Measurements from ENCODE around the gene PAPPA2.

Gene PAPPA2

DNA sequence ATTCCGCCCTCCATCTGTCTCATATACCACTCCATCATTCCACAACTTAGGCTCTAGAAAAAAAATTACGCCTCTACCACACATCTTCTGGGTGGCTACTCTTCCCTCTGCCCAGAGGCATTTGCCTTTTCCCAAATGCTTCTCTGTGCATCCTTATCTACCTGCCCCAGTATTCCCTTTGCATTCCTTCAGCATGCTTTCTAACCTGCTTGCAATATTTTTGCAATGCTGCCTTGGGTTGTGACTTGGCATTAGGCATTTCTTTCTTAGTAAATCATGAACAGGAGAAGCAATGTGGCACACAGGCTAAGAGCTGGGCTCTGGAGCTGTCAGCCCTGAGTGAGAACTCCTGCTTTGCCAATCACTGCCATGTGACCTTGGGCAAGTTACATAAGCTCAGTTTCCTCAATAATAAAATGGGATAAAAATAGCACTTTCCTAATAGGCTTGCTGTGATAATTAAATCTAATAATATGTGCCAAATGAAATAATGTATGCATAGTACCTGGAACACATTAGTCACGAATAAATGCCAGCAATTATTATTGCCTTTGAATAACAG is 425.6 kb downstream of the PAPPA2 start:
- TF ChIP-seq EZH2 (optimal IDR thresholded peaks at IDR 0.05; ENCODE audit: low read depth, low read length) (no peak), EZH2phosphoT487 (IDR thresholded peaks at IDR 0.05; ENCODE audit: low read length) (no peak)
- TF ChIP-seq, protein P1, sequence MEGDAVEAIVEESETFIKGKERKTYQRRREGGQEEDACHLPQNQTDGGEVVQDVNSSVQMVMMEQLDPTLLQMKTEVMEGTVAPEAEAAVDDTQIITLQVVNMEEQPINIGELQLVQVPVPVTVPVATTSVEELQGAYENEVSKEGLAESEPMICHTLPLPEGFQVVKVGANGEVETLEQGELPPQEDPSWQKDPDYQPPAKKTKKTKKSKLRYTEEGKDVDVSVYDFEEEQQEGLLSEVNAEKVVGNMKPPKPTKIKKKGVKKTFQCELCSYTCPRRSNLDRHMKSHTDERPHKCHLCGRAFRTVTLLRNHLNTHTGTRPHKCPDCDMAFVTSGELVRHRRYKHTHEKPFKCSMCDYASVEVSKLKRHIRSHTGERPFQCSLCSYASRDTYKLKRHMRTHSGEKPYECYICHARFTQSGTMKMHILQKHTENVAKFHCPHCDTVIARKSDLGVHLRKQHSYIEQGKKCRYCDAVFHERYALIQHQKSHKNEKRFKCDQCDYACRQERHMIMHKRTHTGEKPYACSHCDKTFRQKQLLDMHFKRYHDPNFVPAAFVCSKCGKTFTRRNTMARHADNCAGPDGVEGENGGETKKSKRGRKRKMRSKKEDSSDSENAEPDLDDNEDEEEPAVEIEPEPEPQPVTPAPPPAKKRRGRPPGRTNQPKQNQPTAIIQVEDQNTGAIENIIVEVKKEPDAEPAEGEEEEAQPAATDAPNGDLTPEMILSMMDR (IDR thresholded peaks at IDR 0.05; ENCODE audit: low read length) = no peak

GRCh38 chr1:176893625-176894352 is 430.8 kb downstream of the PAPPA2 start:
- H3K4me2 ChIP-seq (ENCODE audit: low read depth, low read length) = no peak overlapping the region
- no peak for DNase-seq
- no peak overlapping the region for H3K27ac ChIP-seq (ENCODE audit: low read length)
- no peak overlapping the region for H3K4me3 ChIP-seq (ENCODE audit: low read length)
- H2AFZ ChIP-seq (ENCODE audit: low read length) = no peak overlapping the region
- no peaks in the 10 kb centered on the region for H3F3A ChIP-seq (ENCODE audit: insufficient read depth, low read length)
- no peaks in the 10 kb centered on the region for H3K9me2 ChIP-seq (replicated peaks; ENCODE audit: insufficient read depth, low read length)
- no peaks in the 10 kb centered on the region for H3K9me3 ChIP-seq (replicated peaks; ENCODE audit: insufficient read depth, low read length)
- H3K9ac ChIP-seq (ENCODE audit: low read length) = no peak overlapping the region
- H3K79me2 ChIP-seq (ENCODE audit: low read length) = no peaks in the 10 kb centered on the region
- H4K20me1 ChIP-seq (ENCODE audit: insufficient read depth, low read length) = no peaks in the 10 kb centered on the region
- TF ChIP-seq, protein P1 (IDR thresholded peaks at IDR 0.05; ENCODE audit: low read length) = no peak
- no peak for TF ChIP-seq EZH2 (optimal IDR thresholded peaks at IDR 0.05; ENCODE audit: low read depth, low read length)
- no peak for TF ChIP-seq EZH2phosphoT487 (IDR thresholded peaks at IDR 0.05; ENCODE audit: low read length)
- no peaks in the 10 kb centered on the region for H3K27me3 ChIP-seq (replicated peaks; ENCODE audit: insufficient read depth, low read length)
- no peaks in the 10 kb centered on the region for H3K36me3 ChIP-seq (replicated peaks; ENCODE audit: insufficient read depth, low read length)
- H3K4me1 ChIP-seq (ENCODE audit: low read length) = 0 out of 2 replicates have a peak, but pooled peaks cover 5% of the 10 kb centered on the region

More for the DNA sequence above, 425.6 kb downstream of the PAPPA2 start:
- H3K4me1 ChIP-seq (ENCODE audit: low read length) = no peaks in the 10 kb centered on the region
- H3F3A ChIP-seq (ENCODE audit: insufficient read depth, low read length) = no peaks in the 10 kb centered on the region
- no peaks in the 10 kb centered on the region for H3K9me2 ChIP-seq (replicated peaks; ENCODE audit: insufficient read depth, low read length)
- no peak for DNase-seq
- no peak overlapping the region for H3K27ac ChIP-seq (ENCODE audit: low read length)
- H3K4me3 ChIP-seq (ENCODE audit: low read length) = no peak overlapping the region
- H4K20me1 ChIP-seq (ENCODE audit: insufficient read depth, low read length) = no peaks in the 10 kb centered on the region
- no peaks in the 10 kb centered on the region for H3K79me2 ChIP-seq (ENCODE audit: low read length)
- no peaks in the 10 kb centered on the region for H3K36me3 ChIP-seq (replicated peaks; ENCODE audit: insufficient read depth, low read length)
- no peak overlapping the region for H3K9ac ChIP-seq (ENCODE audit: low read length)
- no peak overlapping the region for H2AFZ ChIP-seq (ENCODE audit: low read length)
- H3K4me2 ChIP-seq (ENCODE audit: low read depth, low read length) = no peak overlapping the region
- no peaks in the 10 kb centered on the region for H3K27me3 ChIP-seq (replicated peaks; ENCODE audit: insufficient read depth, low read length)
- H3K9me3 ChIP-seq (replicated peaks; ENCODE audit: insufficient read depth, low read length) = no peaks in the 10 kb centered on the region

DNA sequence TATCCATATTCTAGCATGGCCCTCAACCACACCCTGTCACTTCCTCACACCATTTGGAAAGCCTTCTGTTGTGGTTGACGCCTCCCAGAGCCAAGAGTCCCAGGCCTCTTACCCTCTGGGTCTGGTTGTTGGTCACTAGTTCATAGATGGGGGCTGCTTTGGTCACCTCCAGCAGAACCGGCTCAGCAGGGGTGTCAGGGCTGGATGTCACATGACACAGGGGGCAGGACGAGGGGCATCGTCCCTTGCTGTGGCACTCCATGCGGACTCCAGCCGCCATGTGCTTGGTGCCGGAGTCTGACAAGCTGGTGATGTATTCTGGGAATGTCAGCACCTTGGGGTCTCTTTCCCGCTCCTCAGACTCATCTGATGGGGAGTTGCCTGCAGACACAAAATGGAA is 431.5 kb downstream of the PAPPA2 start:
- Histone ChIP-seq H3K9ac (ENCODE audit: low read length) (no peak overlapping the region), H3K4me1 (ENCODE audit: low read length) (0 out of 2 replicates have a peak, but pooled peaks cover 5% of the 10 kb centered on the region), H3K36me3 (replicated peaks; ENCODE audit: insufficient read depth, low read length) (no peaks in the 10 kb centered on the region), H2AFZ (ENCODE audit: low read length) (no peak overlapping the region), H3K9me2 (replicated peaks; ENCODE audit: insufficient read depth, low read length) (no peaks in the 10 kb centered on the region), H3K27me3 (replicated peaks; ENCODE audit: insufficient read depth, low read length) (no peaks in the 10 kb centered on the region), H3K79me2 (ENCODE audit: low read length) (no peaks in the 10 kb centered on the region), H4K20me1 (ENCODE audit: insufficient read depth, low read length) (no peaks in the 10 kb centered on the region), H3K4me3 (ENCODE audit: low read length) (no peak overlapping the region), H3K9me3 (replicated peaks; ENCODE audit: insufficient read depth, low read length) (no peaks in the 10 kb centered on the region), H3F3A (ENCODE audit: insufficient read depth, low read length) (no peaks in the 10 kb centered on the region), H3K4me2 (ENCODE audit: low read depth, low read length) (no peak overlapping the region), H3K27ac (ENCODE audit: low read length) (no peak overlapping the region)
- TF ChIP-seq EZH2phosphoT487 (IDR thresholded peaks at IDR 0.05; ENCODE audit: low read length) (no peak), EZH2 (optimal IDR thresholded peaks at IDR 0.05; ENCODE audit: low read depth, low read length) (no peak)
- TF ChIP-seq, protein P1 (IDR thresholded peaks at IDR 0.05; ENCODE audit: low read length) = no peak
- DNase-seq = no peak

Measured in MM.1S (cell line).